Endothelial cell of umbilical vein (primary cell): ENCODE measurements around the gene FSTL4. TPM values are rescaled to one million over a fixed set of nuclear protein-coding genes. Genes with fewer than 3 reads are reported as not detected.

Experiments
- BruUV-seq: library from RNA; stranded (reverse); fragments of 400-500 nt; replicated peaks from 2 replicates; lab custom pipeline; 2021; lab: Mats Ljungman, UMichigan
- CTCF ChIA-PET: fragments of 300-600, 350-600 bp; sonication (Branson Sonifier 250); formaldehyde crosslinking; loops from one replicate; lab custom pipeline; 2021; ENCODE audit warnings: antibody characterized with exemption, inconsistent platforms; lab: Charles Lee
- POLR2A ChIA-PET: fragments of 300-600, 350-600 bp; sonication (Branson Sonifier 250); formaldehyde crosslinking; loops from one replicate; lab custom pipeline; 2021; ENCODE audit warnings: antibody characterized with exemption, inconsistent platforms; lab: Charles Lee
- DNase-seq: peaks from one replicate; pipeline ENCODE4 v3.0.0-alpha.2; 2011; ENCODE audit warnings: low read depth, low spot score
- FAIRE-seq: peaks from 2 replicates; lab custom pipeline; 2011; peaks lifted over from hg19 to GRCh38; lab: Jason Lieb, UNC
- H2AFZ ChIP-seq: 2 replicates; pipeline ENCODE4 v1.6.0; 2012; ENCODE audit warnings: low read depth, low read length, control low read depth, inconsistent platforms
- H3K27ac ChIP-seq: 2 replicates; pipeline ENCODE4 v1.5.1; 2011; ENCODE audit warnings: low read depth, mild to moderate bottlenecking, control low read depth, low read length, moderate library complexity; ENCODE audit not compliant: insufficient read depth
- H3K27me3 ChIP-seq, 2 experiments: 2 replicates each; pipeline versions ENCODE4 v1.6.0 to v1.6.1; 2011; ENCODE audit warnings: low read length in 2 of 2, mixed read lengths in 1 of 2; ENCODE audit not compliant: control insufficient read depth in 2 of 2, insufficient read depth in 2 of 2
- H3K36me3 ChIP-seq, 2 experiments: 2 replicates in 1 of 2; 3 replicates in 1 of 2; pipeline ENCODE4 v1.5.1; 2011; ENCODE audit warnings: low read length in 2 of 2, mild to moderate bottlenecking in 1 of 2, moderate library complexity in 1 of 2; ENCODE audit not compliant: control insufficient read depth in 2 of 2, insufficient read depth in 2 of 2; ENCODE audit errors: extremely low read depth in 1 of 2
- H3K4me1 ChIP-seq: 3 replicates; pipeline ENCODE4 v1.5.1; 2011; ENCODE audit warnings: mild to moderate bottlenecking, low read length; ENCODE audit not compliant: control insufficient read depth, insufficient read depth; ENCODE audit errors: extremely low read depth
- H3K4me2 ChIP-seq: 2 replicates; pipeline ENCODE4 v1.6.1; 2011; ENCODE audit warnings: low read length, control low read depth, mixed read lengths; ENCODE audit not compliant: insufficient read depth
- H3K4me3 ChIP-seq, 3 experiments: fragments of 200-600 bp in 1 of 3; sonication (generic), shearing (Covaris generic) in 1 of 3; replicated peaks in 1 of 3; 2 replicates each; pipeline ENCODE4 v1.5.1; 2011 to 2016; ENCODE audit warnings: control low read depth in 3 of 3, low read length in 3 of 3, mild to moderate bottlenecking in 2 of 3, inconsistent platforms in 1 of 3, low read depth in 1 of 3, moderate library complexity in 1 of 3; ENCODE audit not compliant: insufficient read depth in 1 of 3
- H3K79me2 ChIP-seq: 2 replicates; pipeline ENCODE4 v1.6.0; 2012; ENCODE audit warnings: low read length, inconsistent platforms; ENCODE audit not compliant: control insufficient read depth, insufficient read depth
- H3K9ac ChIP-seq: replicated peaks from 2 replicates; pipeline ENCODE3; 2011; ENCODE audit warnings: low read length, control low read depth; ENCODE audit not compliant: insufficient read depth; ENCODE audit errors: extremely low read depth
- H3K9me1 ChIP-seq: replicated peaks from 3 replicates; pipeline ENCODE4 v1.6.0; 2011; ENCODE audit warnings: mild to moderate bottlenecking, low read length; ENCODE audit not compliant: control insufficient read depth, insufficient read depth; ENCODE audit errors: extremely low read depth
- H3K9me3 ChIP-seq: replicated peaks from 2 replicates; pipeline ENCODE4 v1.5.1; 2012; ENCODE audit warnings: low read length, inconsistent platforms; ENCODE audit not compliant: control insufficient read depth, insufficient read depth
- H4K20me1 ChIP-seq: replicated peaks from 2 replicates; pipeline ENCODE3; 2011; ENCODE audit warnings: mild to moderate bottlenecking, low read length; ENCODE audit not compliant: control insufficient read depth, insufficient read depth; ENCODE audit errors: extremely low read depth
- CTCF ChIP-seq, 2 donors: IDR thresholded peaks; 1 replicate in 1 of 2; 2 replicates in 1 of 2; pipeline ENCODE4 v1.5.1; 2011; ENCODE audit warnings: low read length in 2 of 2, mild to moderate bottlenecking in 2 of 2, moderate library complexity in 2 of 2, control low read depth in 1 of 2, inconsistent platforms in 1 of 2, low read depth in 1 of 2; ENCODE audit not compliant: insufficient read depth in 1 of 2; ENCODE audit errors: extremely low read depth in 1 of 2
- EZH2 ChIP-seq: IDR thresholded peaks from 2 replicates; pipeline ENCODE4 v1.6.1; 2012; ENCODE audit warnings: borderline replicate concordance, low read depth, mild to moderate bottlenecking, moderate library complexity, low read length, inconsistent platforms; ENCODE audit not compliant: severe bottlenecking
- FOS ChIP-seq: IDR thresholded peaks from 2 replicates; pipeline ENCODE4 v1.6.1; 2011; ENCODE audit warnings: mild to moderate bottlenecking, low read length, moderate library complexity, borderline replicate concordance; ENCODE audit not compliant: insufficient read depth
- GATA2 ChIP-seq: IDR thresholded peaks from 2 replicates; pipeline ENCODE4 v1.7.0; 2011; ENCODE audit warnings: low read depth, mild to moderate bottlenecking, moderate library complexity, mixed read lengths, low read length; ENCODE audit not compliant: insufficient read length, insufficient read depth
- JUN ChIP-seq: IDR thresholded peaks from 2 replicates; pipeline ENCODE4 v1.6.1; 2011; ENCODE audit warnings: borderline replicate concordance, low read depth; ENCODE audit not compliant: insufficient read length, insufficient read depth
- MAX ChIP-seq: IDR thresholded peaks from 2 replicates; pipeline ENCODE4 v1.6.1; 2011; ENCODE audit not compliant: insufficient read depth, insufficient read length
- MYC ChIP-seq: IDR thresholded peaks from one replicate; pipeline ENCODE4 v1.6.1; 2011; ENCODE audit warnings: mild to moderate bottlenecking, low read depth, low read length
- POLR2A ChIP-seq: IDR thresholded peaks from 2 replicates; pipeline ENCODE4 v1.6.1; 2012; ENCODE audit warnings: low read depth, mild to moderate bottlenecking, control low read depth, low read length
- POLR2AphosphoS5 ChIP-seq: IDR thresholded peaks from 2 replicates; pipeline ENCODE4 v1.6.1; 2012; ENCODE audit warnings: low read depth, mild to moderate bottlenecking, control low read depth, low read length, moderate library complexity; ENCODE audit not compliant: insufficient read depth
- dilution Hi-C: fragments of 300-500 bp; cut with MboI; formaldehyde crosslinking; loops from one replicate; pipeline ENCODE4 v1.15.0; 2019; ENCODE audit warnings: low sequenced_read_pairs; ENCODE audit not compliant: extremely low pct_ligation_motif_present
- intact Hi-C: fragments of 100-400 bp; cut with micrococcal nuclease; formaldehyde crosslinking; loops from one replicate; pipeline ENCODE4 v1.10.0; 2022
- polyA plus RNA-seq, 4 experiments: library from polyadenylated mRNA; depleted of rRNA in 3 of 4; stranded (reverse) in 3 of 4; unstranded in 1 of 4; fragments of >200 nt; gene quantifications; 2 replicates each; pipeline versions ENCODE4 v1.2.1 to v1.2.3, GENCODE V29; 2011 to 2012; ENCODE audit warnings: missing spikeins in 1 of 4
- total RNA-seq: library from RNA; stranded (reverse); gene quantifications from 2 replicates; pipeline ENCODE4 v1.2.3, GENCODE V29; 2021

The FSTL4 gene
- total and polyA plus RNA-seq, 2 donors (not counting 3 experiments of a cell fraction or from before 2014, with no cell fraction given): 0.18 TPM; not detected in 1

GRCh38 chr5:133368916-133369783, 243.2 kb downstream of the FSTL4 start:
- Histone ChIP-seq H3K79me2 (no peaks in the 10 kb centered on the region), H4K20me1 (no peaks in the 10 kb centered on the region), H3K4me3 (no peak overlapping the region), H3K36me3 (no peaks in the 10 kb centered on the region), H2AFZ (no peak overlapping the region), H3K27me3 (no peaks in the 10 kb centered on the region), H3K9me3 (no peaks in the 10 kb centered on the region), H3K9me1 (no peaks in the 10 kb centered on the region), H3K4me1 (no peaks in the 10 kb centered on the region), H3K27ac (no peak overlapping the region), H3K9ac (no peak overlapping the region), H3K4me2 (no peak overlapping the region)
- TF ChIP-seq JUN: no peak
- no peak for TF ChIP-seq POLR2A
- TF ChIP-seq EZH2: no peak
- TF ChIP-seq MYC: no peak
- no peak for TF ChIP-seq CTCF (IDR thresholded peaks at IDR 0.05; ENCODE audit: extremely low read depth in 1 of 2, insufficient read depth in 1 of 2, low read depth in 1 of 2, low read length in 2 of 2)
- no peak for TF ChIP-seq GATA2
- TF ChIP-seq FOS: no peak
- no peak for TF ChIP-seq POLR2AphosphoS5
- TF ChIP-seq MAX: no peak
- ChIA-PET CTCF (no interaction called here), POLR2A (no interaction called here)
- BruUV-seq: no TSS peak
- FAIRE-seq (no peak), DNase-seq (no peak)
- intact Hi-C loops: no loop called here
- dilution Hi-C loops: no loop called here
